Uterus (tissue), 2 donors: ENCODE measurements around the gene ADH6.

Experiments
- POLR2A ChIP-seq, 2 donors: fragments of 450-650 bp; IDR thresholded peaks; one replicate each; pipeline ENCODE4 v1.6.1; 2016; ENCODE audit warnings: antibody characterized with exemption in 2 of 2, mild to moderate bottlenecking in 1 of 2, moderate library complexity in 1 of 2
- TF ChIP-seq, protein P1 (sequence below), 4 experiments: fragments of 200-600 bp in 2 of 4; fragments of 450-650 bp in 2 of 4; sonication (generic) in 2 of 4; IDR thresholded peaks; one replicate each; pipeline ENCODE4 v1.5.1; 2016 to 2019; ENCODE audit warnings: antibody characterized with exemption in 4 of 4, mild to moderate bottlenecking in 2 of 4, moderate library complexity in 1 of 4

- no peak for TF ChIP-seq POLR2A (IDR thresholded peaks at IDR 0.05)
- TF ChIP-seq, protein P1, sequence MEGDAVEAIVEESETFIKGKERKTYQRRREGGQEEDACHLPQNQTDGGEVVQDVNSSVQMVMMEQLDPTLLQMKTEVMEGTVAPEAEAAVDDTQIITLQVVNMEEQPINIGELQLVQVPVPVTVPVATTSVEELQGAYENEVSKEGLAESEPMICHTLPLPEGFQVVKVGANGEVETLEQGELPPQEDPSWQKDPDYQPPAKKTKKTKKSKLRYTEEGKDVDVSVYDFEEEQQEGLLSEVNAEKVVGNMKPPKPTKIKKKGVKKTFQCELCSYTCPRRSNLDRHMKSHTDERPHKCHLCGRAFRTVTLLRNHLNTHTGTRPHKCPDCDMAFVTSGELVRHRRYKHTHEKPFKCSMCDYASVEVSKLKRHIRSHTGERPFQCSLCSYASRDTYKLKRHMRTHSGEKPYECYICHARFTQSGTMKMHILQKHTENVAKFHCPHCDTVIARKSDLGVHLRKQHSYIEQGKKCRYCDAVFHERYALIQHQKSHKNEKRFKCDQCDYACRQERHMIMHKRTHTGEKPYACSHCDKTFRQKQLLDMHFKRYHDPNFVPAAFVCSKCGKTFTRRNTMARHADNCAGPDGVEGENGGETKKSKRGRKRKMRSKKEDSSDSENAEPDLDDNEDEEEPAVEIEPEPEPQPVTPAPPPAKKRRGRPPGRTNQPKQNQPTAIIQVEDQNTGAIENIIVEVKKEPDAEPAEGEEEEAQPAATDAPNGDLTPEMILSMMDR (IDR thresholded peaks at IDR 0.05) = no peak
Measured at GRCh38 chr4:99190336-99190735, 28.7 kb downstream of the ADH6 start.
